Activated CD8-positive, alpha-beta memory T cell treated with anti-CD3 and anti-CD28 coated beads, Interleukin-2, amount 50 U/mL, for 1 hour (primary cell): ENCODE data around the gene ZDHHC11B.
A peak's percentile ranks its signal among the peaks of the same experiment; 100 is the strongest.

Source experiments
- DNase-seq: peaks from one replicate; pipeline ENCODE4 v3.0.0-alpha.2; 2020; ENCODE audit errors: extremely low read depth

The ZDHHC11B gene

DNA sequence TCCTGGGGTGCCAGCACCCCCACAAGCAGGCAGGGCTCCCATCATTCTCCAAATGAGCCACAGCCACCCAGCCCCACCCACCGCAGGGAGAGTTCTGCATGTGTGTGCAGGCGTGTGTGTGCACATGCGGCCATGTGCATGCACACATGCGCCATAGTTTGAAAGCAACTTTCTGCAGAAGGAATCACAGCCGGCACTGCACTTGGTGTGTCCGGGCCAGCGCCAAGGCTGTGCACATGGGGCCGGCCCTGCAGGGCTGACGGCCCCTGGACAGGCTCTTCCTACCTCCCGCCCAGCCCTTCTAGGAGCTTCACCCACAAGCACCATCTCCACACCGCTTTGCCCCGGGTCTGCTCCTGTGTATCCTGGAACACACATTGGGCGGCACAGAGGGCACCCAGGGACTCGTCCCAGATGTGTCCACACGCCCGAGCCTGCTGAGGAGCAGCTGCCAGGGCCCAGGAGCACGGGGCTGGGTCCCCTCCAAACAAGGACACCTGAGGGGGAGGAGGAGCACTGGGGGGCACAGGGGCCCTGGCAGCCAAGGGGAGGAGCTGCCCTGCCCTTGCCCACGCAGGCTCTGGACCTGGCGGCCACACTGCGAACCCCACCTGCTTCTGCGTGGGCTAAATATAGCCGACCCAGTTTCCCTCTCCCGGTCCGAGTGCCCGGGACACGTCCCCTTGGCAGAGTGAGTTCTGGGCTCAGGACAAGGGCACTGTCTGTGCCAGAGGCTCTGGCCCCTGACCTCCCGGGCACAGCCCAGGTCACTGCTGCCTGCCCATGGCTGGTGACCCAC is 110.5 kb downstream of the ZDHHC11B start:
- DNase-seq = no peak

- DNase-seq = no peak
These were observed 111.2 kb downstream of the ZDHHC11B start for GRCh38 chr5:673161-673830.

DNA sequence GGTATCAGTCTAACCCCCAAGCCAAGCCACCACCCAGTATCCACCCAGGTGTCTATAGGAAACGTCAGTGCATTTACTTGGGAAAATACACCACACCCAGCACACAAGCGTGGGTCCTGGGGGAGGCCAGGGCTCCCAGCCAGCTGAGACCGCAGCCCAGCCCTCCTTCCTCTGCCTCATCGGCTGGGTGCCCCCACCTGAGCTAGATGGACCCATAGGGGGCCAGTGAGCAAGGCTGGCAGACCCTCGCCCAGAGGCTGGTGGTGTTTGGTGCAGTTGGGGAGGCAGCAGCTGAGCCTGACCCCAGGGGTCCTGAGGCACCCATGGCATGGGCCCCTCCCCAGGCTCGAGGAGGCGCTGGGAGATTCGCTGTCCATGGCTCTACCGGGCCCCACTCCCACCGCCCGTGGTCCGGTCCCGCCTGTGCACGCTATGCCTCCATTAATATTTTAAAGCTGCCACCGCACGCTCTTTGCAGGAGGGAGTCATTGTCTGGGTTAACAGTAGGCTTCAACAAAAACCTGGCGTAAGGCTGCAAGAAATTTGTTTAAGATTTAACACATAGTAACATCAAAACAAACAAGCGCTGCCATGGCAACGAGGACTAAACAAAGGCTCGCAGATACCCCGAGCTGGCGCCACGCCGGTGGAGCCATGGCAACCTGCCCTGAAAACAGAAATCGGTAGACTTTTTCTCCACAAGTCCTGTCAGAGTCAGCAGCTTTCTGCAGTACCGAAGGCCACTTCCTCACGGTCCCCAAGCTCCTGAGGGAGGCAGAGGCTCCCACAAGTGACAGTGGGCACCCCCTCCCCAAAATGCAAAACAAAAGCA is 112.0 kb downstream of the ZDHHC11B start:
- DNase-seq = peak; percentile 80

DNA sequence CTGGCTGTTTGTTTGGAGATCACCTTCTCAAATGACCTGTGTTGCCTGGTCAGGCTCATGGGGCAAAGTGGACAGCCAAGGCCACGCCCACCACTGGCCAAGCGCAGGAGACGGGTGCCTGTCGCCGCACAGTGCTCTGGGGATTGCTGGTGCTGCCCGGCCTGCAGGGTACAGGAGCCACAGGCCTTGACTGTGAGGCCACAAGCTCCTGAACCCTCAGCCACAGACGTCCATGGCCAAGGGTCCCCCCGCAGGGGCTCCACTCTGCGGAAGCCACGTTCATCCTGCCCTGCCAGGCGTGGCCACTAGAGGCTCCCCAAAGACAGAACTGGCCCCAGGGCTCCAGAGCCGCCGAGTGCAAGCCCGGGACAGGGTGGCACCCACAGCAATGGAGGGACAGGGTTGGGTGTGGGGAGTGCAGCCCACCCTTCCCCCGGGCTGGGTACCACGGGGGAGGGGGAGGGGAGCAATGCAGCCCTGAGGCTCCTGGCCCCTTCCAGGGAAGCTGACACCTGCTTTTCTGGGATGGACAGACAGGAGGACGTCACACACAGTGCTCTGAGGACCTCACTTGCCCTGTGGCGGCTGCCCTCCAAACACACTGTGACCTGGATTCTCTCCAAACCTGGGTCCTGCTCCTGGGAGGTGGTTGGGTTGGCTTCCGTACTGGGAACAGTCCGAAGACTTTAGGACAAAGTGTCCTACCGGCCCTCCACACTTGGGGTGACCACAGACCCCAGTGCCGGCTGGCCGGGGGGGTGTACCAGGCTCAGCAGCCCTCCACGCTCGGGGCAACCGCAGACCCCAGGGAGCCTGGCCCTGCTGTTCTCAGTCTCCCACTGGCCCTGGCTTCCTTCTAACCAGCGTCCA is 112.8 kb downstream of the ZDHHC11B start:
- peak; percentile 31 for DNase-seq

DNA sequence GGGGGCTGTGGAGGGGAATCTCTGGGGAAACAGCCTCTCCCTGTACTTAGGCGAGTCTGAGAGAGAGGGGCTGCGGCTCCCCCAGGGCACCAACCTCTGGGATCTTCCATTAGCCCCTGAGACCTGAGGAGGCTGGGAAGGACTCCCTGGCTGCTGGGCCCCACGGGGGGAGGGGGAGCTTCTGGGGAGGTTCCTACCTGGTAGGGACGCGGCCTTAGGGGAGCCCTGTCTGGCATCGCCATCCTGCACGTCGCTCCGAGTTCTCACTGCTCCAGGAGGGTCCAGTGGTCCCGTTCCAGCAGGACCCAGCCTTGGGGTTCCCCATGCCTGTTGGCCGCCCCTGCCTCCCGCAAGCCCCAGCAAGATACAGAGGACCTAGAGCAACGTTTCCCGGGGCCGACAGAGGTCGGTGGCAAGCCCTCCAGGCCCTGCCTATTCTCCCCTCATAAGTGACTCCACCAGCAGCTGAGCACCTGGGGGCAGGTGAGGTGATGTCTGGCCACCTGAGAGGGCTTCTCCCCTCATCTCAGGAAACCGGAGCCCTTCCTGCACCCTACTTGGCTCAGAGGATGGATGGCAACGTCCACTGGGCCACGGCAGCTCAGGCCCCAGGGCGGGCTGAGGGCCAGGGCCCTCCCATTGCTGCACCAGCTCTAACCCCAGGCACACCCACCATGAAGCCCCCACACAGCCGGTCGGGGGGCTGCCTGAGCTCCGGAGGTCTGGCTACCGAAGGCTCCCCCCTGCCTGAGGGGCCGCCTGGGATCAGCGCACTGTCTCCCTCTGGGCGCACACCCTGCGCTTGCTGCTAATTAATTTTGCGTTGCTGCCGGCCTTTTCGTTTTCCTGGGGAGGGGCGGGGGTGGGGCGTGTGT is 113.9 kb downstream of the ZDHHC11B start:
- DNase-seq = no peak

DNA sequence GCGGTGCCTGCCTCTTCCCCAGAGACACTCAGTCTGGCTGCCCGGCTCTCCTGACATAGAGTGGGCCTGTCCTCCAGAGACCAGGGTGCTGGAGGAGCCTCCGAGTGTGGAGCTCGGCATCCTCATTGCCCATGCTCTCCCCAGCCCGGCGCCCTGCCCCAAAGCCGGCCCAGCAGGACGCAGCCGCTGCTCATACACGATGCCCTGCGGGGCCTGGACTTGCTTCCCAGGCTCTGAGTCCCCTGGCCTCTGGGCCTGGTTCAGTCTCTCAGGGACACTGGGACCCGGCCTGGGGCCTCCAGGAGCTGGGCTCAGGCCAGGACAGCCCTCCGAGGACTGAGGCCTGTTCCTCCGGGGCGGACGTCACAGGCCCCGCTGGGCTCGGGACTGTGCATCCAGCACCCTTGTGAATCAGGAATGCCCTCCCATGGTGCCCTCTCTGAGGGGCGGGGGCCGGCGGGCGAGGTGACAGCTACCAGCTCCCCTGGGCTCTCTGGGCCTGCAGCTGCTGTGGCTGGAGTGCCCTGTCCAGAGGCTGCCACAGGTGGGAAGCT is 114.6 kb downstream of the ZDHHC11B start:
- DNase-seq = no peak

GRCh38 chr5:669111-669841 is 115.3 kb downstream of the ZDHHC11B start:
- DNase-seq = no peak

GRCh38 chr5:668283-668995 is 116.1 kb downstream of the ZDHHC11B start:
- DNase-seq = no peak

- no peak for DNase-seq
These were observed 117.6 kb downstream of the ZDHHC11B start for GRCh38 chr5:666816-667498.

GRCh38 chr5:665956-666711 is 118.4 kb downstream of the ZDHHC11B start:
- DNase-seq = no peak

GRCh38 chr5:665541-665955 is 119.0 kb downstream of the ZDHHC11B start:
- no peak for DNase-seq

- no peak for DNase-seq
These were observed 119.6 kb downstream of the ZDHHC11B start for GRCh38 chr5:664994-665360.

GRCh38 chr5:664343-664993 is 120.1 kb downstream of the ZDHHC11B start:
- no peak for DNase-seq

GRCh38 chr5:663436-664342 is 120.8 kb downstream of the ZDHHC11B start:
- DNase-seq = no peak

DNA sequence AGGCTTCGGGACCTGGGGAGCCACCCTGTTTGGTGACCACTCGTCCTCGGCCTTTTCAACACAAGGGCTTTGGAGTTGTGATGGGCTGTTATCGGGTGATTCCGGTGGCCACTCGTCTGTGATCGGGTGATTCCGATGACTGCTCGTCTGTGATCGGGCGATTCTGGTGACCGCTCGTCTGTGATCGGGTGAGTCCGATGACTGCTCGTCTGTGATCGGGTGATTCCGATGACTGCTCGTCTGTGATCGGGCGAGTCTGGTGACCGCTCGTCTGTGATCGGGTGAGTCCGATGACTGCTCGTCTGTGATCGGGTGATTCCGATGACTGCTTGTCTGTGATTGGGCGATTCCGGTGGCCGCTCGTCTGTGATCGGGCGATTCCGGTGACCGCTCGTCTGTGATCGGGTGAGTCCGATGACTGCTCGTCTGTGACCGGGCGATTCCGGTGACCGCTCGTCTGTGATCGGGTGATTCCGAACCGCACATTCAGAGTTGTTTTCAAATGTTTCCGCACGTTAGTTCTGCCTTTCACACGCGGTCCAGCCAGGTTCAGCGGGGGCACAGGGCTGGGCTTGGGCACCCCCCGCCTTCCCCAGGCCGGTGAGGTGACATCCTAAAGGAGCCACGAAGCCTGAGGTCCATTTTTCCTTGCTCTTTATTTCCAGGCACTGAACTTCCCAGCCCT is 121.6 kb downstream of the ZDHHC11B start:
- no peak for DNase-seq
